IPS DF 4.7 (cell line): ENCODE results near the gene CYB5R4.
"Not testable (repeated sequence)": the region's sequence is repeated elsewhere in the genome, so short reads cannot be mapped to it uniquely, and the experiment has no call there.

Experiments
- DNase-seq: peaks from one replicate; pipeline ENCODE4 v3.0.0-alpha.2; 2013; ENCODE audit warnings: low spot score; ENCODE audit errors: extremely low read depth

The CYB5R4 gene

DNA sequence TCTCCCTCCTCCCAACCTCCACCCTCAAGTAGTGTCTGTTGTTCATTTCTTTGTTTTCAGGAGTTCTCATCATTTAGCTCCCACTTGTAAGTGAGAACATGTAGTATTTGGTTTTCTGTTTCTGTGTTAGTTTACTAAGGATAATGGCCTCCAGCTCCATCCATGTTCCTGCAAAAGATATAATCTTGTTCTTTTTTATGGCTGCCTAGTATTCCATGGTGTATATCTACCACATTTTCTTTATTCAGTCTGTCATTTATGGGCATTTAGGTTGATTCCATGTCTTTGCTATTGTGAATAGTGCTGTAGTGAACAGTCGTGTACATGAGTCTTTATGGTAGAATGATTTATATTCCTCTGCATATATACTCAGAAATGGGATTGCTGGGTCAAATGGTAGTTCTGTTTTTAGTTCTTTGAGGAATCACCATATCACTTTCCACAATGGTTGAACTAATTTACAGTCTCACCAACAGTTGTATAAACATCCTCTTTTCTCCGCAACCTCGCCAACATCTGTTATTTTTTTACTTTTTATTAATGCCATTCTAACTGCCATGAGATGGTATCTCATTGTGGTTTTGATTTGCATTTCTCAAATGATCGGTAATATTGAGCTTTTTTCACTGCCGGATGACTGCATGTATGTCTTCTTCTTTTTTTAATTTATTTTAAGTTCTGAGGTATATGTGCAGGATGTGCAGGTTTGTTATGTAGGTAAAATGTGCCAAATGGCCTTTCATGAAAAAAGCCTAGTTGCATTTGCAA is 48.3 kb downstream of the CYB5R4 start:
- DNase-seq: not testable (repeated sequence)

DNA sequence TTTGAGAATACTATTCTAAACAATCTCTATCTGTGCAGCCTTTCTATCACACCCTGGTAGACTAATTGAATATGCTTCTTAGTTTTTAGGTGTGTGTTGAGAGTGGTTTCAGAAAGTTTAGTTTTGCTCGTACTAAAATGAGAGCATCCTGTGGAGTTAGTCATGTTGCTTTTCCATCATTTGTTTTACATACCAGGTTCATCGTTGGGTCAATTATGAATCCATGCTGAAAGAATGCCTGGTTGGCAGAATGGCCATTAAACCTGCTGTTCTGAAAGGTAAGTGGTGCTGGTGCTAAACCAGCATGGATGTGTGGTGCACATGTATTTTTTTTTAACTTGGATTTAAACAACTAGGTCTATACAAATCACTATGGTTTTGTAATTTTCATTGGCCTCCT is 49.3 kb downstream of the CYB5R4 start:
- no peak for DNase-seq

DNA sequence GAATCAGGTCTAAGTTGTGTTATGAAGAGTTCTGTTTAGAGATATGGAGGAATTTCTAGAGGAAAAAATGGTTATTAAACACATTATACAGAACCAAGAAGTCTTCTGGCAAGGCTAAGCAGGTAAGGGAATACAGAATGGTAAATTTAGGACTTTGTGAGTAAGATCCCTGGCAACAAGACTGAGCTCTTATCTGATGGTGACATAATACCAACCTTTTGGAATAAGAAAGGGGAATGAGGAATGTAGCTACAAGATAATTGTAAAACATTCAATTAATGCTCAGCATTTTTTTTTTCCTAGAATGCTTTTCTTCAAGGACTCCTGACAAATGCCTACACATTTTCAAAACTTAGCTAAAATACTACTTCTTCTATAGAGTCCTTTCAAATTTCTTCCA is 51.8 kb downstream of the CYB5R4 start:
- no peak for DNase-seq

DNA sequence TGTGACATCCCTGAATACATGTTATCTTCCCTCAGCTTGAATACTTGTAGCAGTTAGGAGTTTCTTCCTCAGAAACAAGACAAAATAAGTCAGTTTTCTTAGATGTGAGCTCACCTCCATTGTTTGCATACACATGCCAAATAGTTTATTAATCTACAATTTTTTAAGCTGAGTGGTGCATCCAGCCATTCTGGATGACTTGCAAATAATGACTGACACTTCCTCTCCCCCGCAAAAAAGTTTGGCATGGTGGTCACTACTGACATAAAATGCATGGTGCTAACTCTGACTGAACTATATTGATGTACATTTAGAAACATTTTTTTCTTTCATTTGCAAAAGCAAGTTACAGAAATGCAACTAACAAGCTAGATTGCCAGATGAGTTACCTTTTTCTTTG is 55.5 kb downstream of the CYB5R4 start:
- no peak for DNase-seq

DNA sequence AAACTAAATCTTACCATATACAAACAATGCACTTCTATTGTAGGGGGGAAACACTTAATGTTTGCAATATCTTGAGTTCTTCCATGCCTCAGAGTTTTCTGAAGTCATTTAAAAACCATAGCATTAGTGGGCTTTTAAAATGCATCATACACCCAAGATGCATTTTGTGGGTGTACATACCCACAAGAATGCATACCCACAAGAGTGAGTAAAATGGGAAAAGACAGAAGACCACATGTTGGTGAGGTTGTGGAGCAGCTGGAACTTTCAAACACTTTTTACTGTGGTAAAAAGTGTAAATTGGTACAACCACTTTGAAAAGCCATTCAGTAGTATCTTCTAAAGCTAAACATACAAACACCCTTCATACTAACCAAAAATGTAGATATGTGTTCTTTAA is 57.5 kb downstream of the CYB5R4 start:
- DNase-seq: no peak

DNA sequence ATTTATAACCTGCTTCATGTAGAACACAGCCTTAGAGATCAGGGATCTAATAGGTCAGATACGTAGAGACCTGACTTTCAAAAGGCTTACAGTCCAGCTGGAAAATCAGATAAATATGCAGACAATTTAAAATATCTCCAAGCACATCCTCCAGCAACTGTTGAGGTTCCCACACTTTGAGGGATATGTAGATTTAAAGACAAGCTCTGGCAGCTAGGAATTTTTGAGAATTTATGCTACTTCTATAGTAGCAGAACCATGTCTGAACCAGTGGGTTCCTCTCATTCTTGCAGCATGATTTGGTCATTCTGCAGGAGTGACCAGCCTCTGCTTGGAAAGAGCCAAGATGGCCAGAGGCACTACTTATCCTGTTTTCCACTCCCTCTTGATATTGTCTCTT is 60.5 kb downstream of the CYB5R4 start:
- DNase-seq: no peak

DNA sequence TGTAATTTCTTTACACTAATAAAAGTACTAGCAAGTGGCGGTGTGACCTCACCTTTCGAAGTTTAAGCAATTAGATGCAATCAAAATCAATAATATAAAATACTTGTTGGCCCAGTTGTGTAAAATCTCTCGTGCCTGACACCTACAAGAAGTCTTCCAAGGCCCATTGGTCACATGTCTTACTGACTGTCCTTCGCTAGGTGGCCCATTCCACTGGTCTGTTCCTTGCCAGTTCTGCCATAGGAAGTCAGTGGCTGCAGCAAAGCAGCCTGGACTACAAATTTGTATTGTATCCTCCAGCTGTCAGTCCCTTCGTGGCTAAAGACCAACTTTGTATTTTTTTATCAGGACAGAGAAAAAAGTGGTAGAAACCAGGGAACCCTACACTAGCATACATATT is 61.8 kb downstream of the CYB5R4 start:
- no peak for DNase-seq

DNA sequence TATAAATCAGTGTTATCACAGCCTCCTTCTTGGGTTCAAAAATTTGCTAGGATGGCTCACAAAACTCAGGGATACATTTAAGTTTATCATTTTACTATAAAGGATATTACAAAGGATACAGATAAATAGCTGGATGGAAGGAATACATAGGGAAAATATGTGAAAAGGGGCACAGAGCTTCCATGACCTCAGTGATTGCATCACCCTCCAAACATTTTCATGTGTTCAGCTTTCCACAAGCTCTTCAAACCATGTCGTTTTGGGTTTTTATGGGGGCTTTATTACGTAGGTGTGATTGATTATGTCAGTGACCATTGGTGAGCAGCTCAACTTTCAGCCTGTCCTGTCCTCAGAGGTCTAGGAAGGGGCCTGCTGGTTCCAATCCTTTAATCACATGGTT is 68.0 kb downstream of the CYB5R4 start:
- no peak for DNase-seq

DNA sequence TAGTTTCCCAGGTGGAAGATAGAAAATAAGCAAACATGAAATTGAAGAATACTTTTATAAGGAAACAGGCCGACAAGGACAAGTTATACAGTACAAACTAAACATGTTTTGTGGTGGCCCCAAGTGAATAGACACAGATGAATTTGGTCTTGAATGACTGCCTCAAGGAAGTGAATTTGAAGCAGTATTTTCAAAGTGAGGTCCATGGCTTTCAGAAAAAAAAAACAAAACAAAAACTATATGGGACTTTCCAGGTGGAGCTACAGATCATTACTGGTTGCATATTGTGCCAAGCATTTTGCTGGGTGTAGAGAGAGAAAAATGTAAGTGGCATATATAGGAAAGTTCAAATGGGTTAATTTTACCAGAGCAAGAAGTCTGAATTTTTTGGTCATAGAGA is 68.8 kb downstream of the CYB5R4 start:
- DNase-seq: no peak

DNA sequence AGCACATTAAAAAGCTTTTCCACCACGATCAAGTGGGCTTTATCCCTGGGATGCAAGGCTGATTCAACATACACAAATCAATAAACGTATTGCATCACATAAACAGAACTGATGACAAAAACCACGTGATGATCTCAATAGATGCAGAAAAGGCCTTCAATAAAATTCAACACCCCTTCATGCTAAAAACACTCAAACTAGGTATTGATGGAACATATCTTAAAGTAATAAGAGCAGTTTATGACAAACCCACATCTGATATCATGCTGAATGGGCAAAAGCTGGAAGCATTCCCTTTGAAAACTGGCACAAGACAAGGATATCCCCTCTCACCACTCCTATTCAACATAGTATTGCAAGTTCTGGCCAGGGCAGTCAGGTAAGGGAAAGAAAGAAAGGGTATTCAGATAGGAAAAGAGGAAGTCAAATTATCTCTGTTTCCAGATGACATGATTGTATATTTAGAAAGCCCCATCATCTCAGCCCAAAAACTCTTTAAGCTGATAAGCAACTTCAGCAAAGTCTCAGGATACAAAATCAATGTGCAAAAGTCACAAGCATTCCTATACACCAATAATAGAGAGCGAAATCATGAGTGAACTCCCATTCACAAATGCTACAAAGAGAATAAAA is 86.8 kb downstream of the CYB5R4 start:
- not testable (repeated sequence) for DNase-seq

DNA sequence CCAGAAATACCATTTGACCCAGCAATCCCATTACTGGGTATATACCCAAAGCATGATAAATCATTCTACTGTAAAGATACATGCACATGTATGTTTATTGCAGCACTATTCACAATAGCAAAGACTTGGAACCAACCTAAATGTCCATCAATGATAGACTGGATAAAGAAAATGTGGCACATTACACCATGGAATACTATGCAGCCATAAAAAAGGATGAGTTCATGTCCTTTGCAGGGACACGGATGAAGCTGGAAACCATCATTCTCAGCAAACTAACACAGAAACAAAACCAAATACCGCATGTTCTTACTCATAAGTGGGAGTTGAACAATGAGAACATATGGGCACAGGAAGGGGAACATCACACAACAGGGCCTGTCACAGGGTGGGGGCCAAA is 88.5 kb downstream of the CYB5R4 start:
- DNase-seq: not testable (repeated sequence)

DNA sequence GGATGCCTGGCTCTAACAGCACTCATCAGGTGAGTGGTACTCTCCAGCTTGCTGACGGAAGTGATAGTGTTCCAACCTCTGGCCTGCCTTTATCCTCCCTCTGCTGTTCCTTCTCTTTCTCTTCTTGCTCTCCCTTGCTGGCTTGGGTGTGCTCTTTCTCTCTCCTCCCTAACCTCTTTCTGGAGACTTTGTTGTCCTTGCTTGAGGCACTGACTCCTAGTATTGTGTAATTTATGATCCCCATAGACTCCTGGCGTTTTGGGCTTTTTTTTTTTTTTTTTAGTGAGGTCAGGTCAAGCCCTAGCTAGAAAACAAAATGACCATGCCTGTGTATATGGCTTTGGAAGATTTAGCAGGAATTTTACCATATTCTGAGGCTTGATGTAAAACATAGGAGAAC is 89.4 kb downstream of the CYB5R4 start:
- DNase-seq: no peak

DNA sequence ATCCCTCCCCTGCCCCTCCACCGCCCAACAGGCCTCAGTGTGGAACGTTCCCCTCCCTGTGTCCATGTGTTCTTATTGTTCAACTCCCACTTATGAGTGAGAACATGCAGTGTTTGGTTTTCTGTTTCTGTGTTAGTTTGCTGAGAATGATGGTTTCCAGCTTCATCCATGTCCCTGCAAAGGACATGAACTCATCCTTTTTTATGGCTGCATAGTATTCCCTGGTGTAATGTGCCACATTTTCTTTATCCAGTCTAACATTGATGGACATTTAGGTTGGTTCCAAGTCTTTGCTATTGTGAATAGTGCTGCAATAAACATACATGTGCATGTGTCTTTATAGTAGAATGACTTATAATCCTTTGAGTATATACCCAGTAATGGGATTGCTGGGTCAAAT is 91.9 kb downstream of the CYB5R4 start:
- DNase-seq: not testable (repeated sequence)

DNA sequence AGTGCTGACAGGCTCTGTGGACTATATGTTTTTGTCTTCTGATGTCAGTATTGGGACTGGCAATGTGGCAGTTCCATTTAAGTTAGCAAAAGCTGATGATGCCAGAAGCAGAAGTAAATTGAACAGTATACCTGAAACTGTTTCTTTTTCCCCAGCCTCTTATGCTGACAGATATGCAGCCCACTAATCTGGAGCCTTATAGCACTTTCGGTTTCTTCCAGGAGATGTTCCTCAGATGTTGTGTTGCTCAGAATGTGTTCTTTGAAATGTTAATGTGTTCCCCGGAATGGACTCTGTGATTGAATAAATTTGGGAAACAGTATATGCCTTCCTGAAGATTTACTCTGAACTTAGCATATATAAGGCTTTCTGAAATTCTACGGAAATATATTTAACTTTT is 93.3 kb downstream of the CYB5R4 start:
- DNase-seq: no peak

DNA sequence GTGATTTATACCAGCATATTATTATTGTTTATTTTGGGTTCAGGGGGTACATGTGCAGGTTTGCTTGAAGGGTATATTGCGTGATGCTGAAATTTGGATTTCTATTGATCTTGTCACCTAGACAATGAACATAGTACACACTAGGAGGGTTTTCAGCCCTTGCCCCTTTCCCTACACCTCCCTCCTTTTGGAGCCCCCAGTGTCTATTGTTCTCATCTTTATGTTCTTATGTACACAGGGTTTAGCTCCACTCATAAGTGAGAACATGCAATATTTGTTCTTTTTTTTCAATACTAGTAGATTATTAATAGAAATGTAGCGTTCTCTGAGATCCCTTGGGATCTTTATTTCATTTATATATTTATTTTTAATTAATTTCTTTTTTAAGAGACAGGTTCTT is 94.9 kb downstream of the CYB5R4 start:
- no peak for DNase-seq

DNA sequence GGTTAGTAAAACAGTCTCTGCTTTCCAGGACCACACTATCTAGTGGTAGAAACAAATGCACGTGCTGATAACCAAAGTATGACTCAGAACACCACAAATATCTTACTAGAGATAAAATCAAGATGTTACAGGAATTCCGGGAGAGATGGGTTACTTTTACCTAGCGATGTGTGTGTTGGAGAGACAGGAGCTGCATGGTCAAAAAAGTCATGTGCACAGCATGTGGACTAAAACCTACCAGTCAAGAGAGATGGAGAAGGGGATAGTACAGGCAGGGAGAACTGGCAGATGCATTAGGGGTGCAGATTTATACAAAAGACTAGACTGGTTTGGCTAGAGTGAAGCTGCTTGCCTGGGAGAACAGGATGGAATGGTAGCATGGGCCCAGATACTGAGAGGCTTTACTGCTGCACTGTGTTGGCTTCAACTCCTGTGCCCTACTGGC is 98.8 kb downstream of the CYB5R4 start:
- no peak for DNase-seq

DNA sequence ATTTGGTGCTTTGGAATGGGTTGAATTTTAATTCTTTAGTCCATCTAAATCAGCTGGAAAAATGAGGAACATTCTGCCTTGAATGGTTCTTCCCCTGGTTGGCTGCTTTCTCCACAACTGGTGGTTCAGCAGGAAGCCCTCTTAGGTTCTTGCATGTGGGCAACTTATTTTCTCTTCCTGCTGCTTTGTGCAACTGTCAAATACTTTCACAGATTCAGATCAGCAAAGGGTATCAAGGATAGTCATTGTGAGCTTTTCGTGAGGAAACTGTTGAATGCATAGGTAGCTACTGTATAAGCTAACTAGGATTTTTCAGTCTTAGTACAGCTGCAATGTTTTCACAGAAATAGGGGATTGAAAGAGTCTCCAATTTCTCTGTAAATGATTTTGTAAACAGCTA is 101.2 kb downstream of the CYB5R4 start:
- DNase-seq: no peak

DNA sequence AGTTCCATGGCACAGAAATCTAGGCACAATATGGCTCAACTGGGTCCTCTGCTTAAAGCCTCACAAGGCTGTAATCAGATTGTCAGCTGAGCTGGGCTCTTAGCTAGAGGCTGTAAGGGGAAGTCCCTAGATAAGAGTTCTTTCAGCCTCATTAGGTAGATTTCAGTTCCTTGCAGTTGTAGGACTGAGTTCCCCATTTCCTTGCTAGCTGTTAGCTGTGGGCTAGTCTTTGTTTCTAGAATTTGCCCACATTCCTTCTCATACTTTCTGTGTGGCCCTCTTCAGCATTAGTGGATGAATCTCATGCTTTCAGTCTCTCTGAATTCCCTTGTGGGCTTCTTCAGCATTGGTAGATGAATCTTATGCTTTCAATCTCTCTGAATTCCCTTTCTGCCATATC is 103.1 kb downstream of the CYB5R4 start:
- DNase-seq: no peak

DNA sequence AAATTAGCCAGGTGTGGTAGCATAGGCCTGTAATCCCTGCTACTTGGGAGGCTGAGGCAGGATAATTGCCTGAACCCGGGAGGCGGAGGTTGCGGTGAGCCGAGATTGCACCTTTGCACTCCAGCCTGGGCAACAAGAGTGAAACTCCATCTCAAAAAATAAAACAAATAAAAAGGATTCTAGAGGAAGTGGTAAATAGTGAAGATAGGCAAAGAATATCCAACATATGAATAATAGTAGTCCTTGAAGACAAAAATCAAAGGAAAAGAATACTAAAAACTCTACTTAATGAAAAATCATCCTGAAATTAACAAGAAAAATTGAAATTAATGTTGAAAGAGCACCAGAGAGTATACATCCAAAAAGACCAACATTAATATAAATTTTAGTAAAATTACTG is 107.0 kb downstream of the CYB5R4 start:
- DNase-seq: no peak

DNA sequence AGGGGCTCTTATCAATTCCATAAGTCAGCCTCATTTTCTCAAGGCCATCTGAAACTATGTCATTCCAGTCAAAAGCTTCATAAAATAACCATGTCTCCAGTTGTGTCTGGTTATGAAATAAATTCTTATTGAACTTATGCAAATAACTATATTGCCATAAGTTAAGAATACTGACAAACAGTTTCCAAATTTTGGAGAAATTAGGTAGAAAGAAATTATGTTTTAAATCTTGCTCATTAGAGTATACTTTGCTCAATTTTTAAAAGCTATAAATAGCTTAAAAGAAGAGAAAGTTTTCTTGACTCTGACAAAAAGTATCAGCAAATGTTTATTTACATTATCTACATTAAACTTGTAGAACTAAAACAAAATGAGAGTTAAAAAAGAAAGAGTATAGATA is 111.1 kb downstream of the CYB5R4 start:
- no peak for DNase-seq

DNA sequence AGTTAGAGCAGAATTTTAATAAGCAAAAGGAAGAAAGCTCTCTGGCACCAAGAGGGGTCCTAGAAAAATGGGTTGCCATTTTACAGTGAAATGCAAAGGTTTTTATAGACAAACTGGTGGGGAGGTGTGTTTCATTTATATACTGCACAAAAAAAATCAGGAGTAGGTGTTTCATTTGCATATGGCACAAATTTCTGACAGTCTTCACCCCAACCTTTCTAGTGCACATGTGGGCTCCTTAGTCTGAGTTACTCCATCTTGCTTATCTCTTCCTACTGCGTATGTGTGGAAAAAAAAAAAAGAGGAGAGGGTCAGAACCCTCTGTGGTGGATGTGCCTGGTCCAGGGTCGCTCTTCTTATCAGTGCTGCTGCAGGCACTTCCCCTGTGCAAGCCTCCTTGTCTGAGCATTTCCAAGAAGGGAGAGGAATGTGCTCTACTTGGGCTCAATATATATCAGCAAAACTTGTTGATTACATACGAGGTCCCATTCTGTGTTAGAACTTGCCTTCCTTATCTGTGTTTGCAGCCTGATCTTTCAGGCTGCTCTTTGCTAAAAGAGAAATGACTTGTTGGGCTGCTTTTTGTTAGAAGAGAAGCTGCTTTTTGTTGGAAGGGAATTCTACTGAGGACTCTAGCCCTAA is 115.0 kb downstream of the CYB5R4 start:
- no peak for DNase-seq

DNA sequence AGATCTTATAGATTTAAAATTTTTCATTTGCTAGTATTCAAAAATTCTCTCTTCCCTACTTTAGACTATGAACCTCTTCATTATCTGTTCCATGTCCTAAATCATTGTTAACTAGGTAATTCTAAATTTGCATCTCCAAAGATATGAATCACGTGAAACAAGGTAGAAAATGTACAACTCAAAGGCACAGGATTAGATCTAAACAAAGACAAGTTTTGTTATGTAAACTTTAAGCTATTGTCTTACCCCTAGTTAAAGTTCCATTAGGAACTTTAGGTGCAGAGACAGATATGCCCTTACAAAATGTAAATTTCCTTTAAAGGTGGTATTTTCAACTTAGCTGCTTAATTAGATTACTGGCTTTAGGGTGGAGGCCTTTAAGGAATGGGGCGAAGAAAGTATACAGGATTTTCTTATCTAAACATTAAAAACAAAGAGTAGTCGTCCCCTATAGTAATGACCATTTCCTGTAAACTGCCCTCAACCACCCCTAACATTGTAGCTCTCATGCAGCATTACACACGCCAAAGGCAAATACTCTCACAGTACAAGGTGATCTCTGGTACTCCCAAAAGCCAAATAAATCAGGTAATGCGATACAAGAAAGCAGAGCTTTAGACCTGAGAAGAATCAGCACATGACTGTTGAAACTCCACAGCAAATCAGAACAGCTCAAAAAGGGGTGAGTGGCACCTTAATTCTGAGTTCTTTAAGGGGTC is 116.7 kb downstream of the CYB5R4 start:
- no peak for DNase-seq
